ENCODE data around the gene PKP3.

DNA sequence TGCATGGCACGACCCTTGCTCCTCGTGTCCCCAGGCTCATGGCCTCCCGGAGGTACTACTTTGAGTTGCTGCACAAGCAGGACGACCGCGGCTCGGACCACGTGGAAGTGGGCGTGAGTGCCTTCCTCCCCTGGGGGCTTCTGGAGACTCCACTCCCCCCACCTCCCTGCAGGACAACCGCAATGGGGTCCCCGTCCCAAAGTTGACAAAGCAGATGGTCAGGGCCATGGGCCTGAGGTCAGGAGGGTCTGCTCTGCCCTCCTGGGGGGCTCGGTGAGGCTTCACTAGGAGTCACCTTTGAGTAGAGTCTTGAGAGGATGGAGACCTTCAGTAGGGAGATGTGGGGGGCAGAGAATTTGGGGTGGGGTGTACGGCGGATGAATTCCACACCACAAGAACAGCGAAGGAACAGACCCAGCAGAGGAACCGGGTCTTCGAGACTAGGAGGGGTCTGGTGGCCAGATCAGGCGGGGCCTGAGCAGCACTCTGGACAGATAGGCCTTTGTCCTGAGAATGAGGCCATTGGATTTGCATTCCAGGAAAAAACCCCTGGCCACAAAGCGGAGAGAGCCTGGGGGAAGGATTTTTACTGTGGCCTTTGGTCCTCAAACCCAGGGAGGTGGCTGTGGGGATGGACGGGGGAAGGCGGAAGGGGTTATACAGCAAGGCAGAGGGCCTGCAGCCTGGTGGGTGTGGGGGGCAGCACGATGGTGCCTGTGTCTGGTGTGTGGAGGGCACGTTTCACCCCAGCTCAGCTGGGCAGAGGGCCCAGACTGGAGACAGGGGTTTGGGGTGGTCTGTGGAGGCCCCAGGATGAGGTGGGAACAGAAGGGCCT lies 20.1 kb upstream of the PKP3 start:
- TF ChIP-seq FOXP2 (optimal IDR thresholded peaks at IDR 0.05; ENCODE audit: control extremely low read depth, extremely low read length, insufficient read depth) (no peak), EZH2 (IDR thresholded peaks at IDR 0.05) (no peak)
